Psoas muscle (tissue), 8 donors: ENCODE measurements around the gene DGKB. TPM values are rescaled to one million over a fixed set of nuclear protein-coding genes. Genes with fewer than 3 reads are reported as not detected.
A peak's percentile ranks its signal among the peaks of the same experiment; 100 is the strongest.

ENCODE experiments used
- ATAC-seq, 4 donors: fragments of 200-7000 bp; cut with Tn5 transposase; one replicate each; pipeline ENCODE4 v1.9.1; 2020; ENCODE audit warnings: moderate library complexity in 3 of 4, mild to moderate bottlenecking in 2 of 4
- DNase-seq, 2 donors: peaks; one replicate each; pipeline ENCODE4 v3.0.0-alpha.2; 2020
- H3K27ac ChIP-seq: fragments of 200-600 bp; one replicate; pipeline ENCODE4 v1.8.0; 2022
- H3K27me3 ChIP-seq, 3 donors: fragments of 200-600 bp in 1 of 3; one replicate each; pipeline versions ENCODE4 v1.6.1 to v1.8.0; 2013 to 2022; ENCODE audit warnings: low read length in 2 of 3, mild to moderate bottlenecking in 2 of 3, moderate library complexity in 1 of 3; ENCODE audit not compliant: insufficient read depth in 3 of 3
- H3K36me3 ChIP-seq, 2 donors: fragments of 200-600 bp in 1 of 2; one replicate each; pipeline versions ENCODE4 v1.6.1 to v1.8.0; 2013 to 2022; ENCODE audit warnings: low read depth in 1 of 2, mild to moderate bottlenecking in 1 of 2, moderate library complexity in 1 of 2; ENCODE audit not compliant: insufficient read depth in 1 of 2
- H3K4me1 ChIP-seq: fragments of 200-600 bp; one replicate; pipeline ENCODE4 v1.8.0; 2022
- H3K4me3 ChIP-seq: fragments of 200-600 bp; one replicate; pipeline ENCODE4 v1.8.0; 2022; ENCODE audit warnings: mild to moderate bottlenecking
- H3K9me3 ChIP-seq: fragments of 200-600 bp; one replicate; pipeline ENCODE4 v1.8.0; 2022
- CTCF ChIP-seq: fragments of 200-600 bp; IDR thresholded peaks from one replicate; pipeline ENCODE4 v1.8.0; 2022; ENCODE audit warnings: antibody characterized with exemption
- WGBS, 3 donors: extraction: QIAGEN DNeasy Blood & Tissue Kit; methylation state at CpG; one replicate each; pipeline versions ENCODE4 v1.1.6 to v1.1.7; 2013; 5-methylcytosine and 5-hydroxymethylcytosine counted together
- intact Hi-C, 2 donors: fragments of 100-400 bp; cut with DNase I; formaldehyde crosslinking; loops; one replicate each; pipeline versions ENCODE4 v1.11.0 to v1.14.2; 2022
- polyA plus RNA-seq, 3 donors: library from polyadenylated mRNA; stranded (reverse); fragments of 200-250 nt; gene quantifications; one replicate each; pipeline ENCODE4 v1.2.3, GENCODE V29; 2013
- total RNA-seq, 4 donors: library from RNA; stranded (reverse); fragmentation: NEBNext Ultra II Directional in 2 of 4; extraction: Animal tissue kit (Norgen Biotek cat#: 25700) in 2 of 4; gene quantifications; one replicate each; pipeline versions ENCODE4 v1.2.1 to v1.2.4, GENCODE V29; 2021 to 2023
- donor health status: healthy with polysubstance abuse.
- donor health status: DM: no; HTN: no; CAD: no; lungs with moderate emphysema.
- donor health status: Bipolar disorder and iron deficiency.
- donor health status: healthy.
- donor health status: DM: yes; HTN: yes; CAD: no.
- donor health status: DM: no; HTN: no; CAD: no.
- donor health status: DM: no; HTN: no; CAD: no.
- donor health status: DM: yes; HTN: yes; CAD: no.

The DGKB gene
- total and polyA plus RNA-seq, 7 donors = 0.01 to 0.26 (median 0.04) TPM; not detected in 2

- Histone ChIP-seq H3K9me3 (no peaks in the 10 kb centered on the region), H3K4me1 (no peaks in the 10 kb centered on the region), H3K4me3 (no peak overlapping the region), H3K27ac (no peak overlapping the region), H3K27me3 (no peaks in the 10 kb centered on the region), H3K36me3 (no peaks in the 10 kb centered on the region)
- 28 to 34% (median 29%) methylated on average over 4 of the region's 4 CpGs for WGBS, 3 donors
- intact Hi-C loops = no loop called here
- ATAC-seq (peak in 1 of 4 donors; percentile 27), DNase-seq (no peak)
- no peak for TF ChIP-seq CTCF
Observed at GRCh38 chr7:14207138-14207537, 695.4 kb downstream of the DGKB start.

GRCh38 chr7:14206121-14206520 lies 696.4 kb downstream of the DGKB start:
- Histone ChIP-seq H3K36me3 (no peaks in the 10 kb centered on the region), H3K27ac (no peak overlapping the region), H3K27me3 (no peaks in the 10 kb centered on the region), H3K4me1 (no peaks in the 10 kb centered on the region), H3K4me3 (no peak overlapping the region), H3K9me3 (no peaks in the 10 kb centered on the region)
- TF ChIP-seq CTCF = no peak
- intact Hi-C loops = no loop called here
- ATAC-seq (no peak), DNase-seq (no peak)
- 67 to 78% (median 75%) methylated on average over 1 of the region's 1 CpG for WGBS, 3 donors

- no peaks in the 10 kb centered on the region for H3K4me1 ChIP-seq
- peaks cover 7% of the 10 kb centered on the region for H3K9me3 ChIP-seq
- H3K27ac ChIP-seq = no peak overlapping the region
- intact Hi-C loops = no loop called here
- WGBS, 3 donors = 87 to 91% (median 90%) methylated on average over 3 of the region's 3 CpGs
- TF ChIP-seq CTCF = no peak
- no peaks in the 10 kb centered on the region for H3K27me3 ChIP-seq
- DNase-seq (no peak), ATAC-seq (no peak)
- H3K36me3 ChIP-seq = no peaks in the 10 kb centered on the region
- no peak overlapping the region for H3K4me3 ChIP-seq
Observed at GRCh38 chr7:14201353-14201752, 701.2 kb downstream of the DGKB start.

DNA sequence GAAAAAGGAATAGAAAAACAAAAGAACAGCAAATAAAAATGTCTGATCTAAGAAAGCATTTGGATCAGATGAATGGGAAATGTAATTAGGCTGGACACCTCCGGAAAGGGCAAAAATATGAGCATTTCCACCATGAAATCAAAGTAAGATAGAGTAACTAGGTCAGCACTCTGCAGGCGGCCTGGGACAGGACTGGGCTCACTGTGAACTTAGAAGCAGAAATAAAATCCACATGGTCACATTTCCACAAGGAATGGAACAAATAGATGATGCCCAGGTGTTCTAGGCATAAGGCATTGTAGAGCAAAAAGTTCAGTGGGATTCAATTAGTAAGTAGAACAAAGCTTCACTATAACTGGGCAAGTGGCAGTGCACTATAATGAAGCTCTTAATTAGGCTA lies 703.2 kb downstream of the DGKB start:
- DNase-seq = no peak
- 35 to 63% (median 44%) methylated on average over 2 of the region's 2 CpGs for WGBS, 3 donors
- Histone ChIP-seq H3K27me3 (no peaks in the 10 kb centered on the region), H3K9me3 (peaks cover 7% of the 10 kb centered on the region), H3K4me1 (no peaks in the 10 kb centered on the region), H3K36me3 (no peaks in the 10 kb centered on the region), H3K4me3 (no peak overlapping the region), H3K27ac (no peak overlapping the region)
- no peak for TF ChIP-seq CTCF
- ATAC-seq = no peak
- intact Hi-C loops = no loop called here

DNA sequence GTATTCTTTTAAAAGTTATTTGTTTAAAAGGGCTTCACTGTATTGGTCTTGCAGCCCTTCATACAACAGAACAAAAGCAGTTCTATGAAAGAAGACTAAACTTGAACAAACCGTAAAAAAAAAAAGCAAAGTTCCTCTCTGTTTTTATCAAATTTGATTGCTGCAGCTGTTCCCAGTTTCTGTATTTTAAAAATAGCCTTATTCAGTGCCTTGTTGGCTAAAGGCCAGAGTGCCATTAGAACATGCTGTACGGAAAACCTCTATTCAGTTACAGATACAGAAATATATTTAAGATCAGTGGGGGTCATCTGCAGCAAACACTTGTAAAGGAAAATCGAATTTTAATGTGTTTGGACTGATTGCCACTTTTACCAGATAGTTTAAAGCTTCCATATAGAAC lies 705.3 kb downstream of the DGKB start:
- TF ChIP-seq CTCF = no peak
- ATAC-seq (no peak), DNase-seq (no peak)
- Histone ChIP-seq H3K4me1 (no peaks in the 10 kb centered on the region), H3K9me3 (peaks cover 7% of the 10 kb centered on the region), H3K4me3 (no peak overlapping the region), H3K27ac (no peak overlapping the region), H3K36me3 (no peaks in the 10 kb centered on the region), H3K27me3 (no peaks in the 10 kb centered on the region)
- intact Hi-C loops = no loop called here
- WGBS, 3 donors = 1 to 4% (median 2%) methylated on average over 3 of the region's 3 CpGs
